Activated CD4-positive, CD25-positive, alpha-beta regulatory T cell (primary cell): ENCODE results near the gene ATG2B.

Source experiments
- DNase-seq, 4 experiments: peaks; one replicate each; lab custom pipeline; 2025; lab: John Stamatoyannopoulos, UW

The ATG2B gene

DNA sequence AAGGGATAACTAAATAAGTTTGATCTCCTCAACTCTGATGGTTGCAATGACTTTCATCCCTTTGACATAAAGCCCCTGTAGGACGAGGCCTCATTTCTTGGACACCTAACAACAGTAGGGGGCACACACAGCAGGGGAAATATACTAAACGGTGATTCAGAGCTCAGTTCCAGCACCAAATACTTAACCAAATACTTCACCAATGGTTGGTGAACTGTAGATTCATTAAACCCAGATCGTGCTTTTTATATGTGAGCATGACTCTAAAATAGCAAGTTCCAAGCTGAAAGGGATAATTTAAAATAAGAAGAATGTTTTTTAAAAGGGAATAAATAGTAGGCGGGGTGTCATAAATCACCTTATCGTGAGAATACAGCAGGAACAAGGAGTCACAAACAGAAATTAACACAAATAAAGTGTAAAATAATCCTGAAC lies 53.2 kb downstream of the ATG2B start:
- no peak for DNase-seq

DNA sequence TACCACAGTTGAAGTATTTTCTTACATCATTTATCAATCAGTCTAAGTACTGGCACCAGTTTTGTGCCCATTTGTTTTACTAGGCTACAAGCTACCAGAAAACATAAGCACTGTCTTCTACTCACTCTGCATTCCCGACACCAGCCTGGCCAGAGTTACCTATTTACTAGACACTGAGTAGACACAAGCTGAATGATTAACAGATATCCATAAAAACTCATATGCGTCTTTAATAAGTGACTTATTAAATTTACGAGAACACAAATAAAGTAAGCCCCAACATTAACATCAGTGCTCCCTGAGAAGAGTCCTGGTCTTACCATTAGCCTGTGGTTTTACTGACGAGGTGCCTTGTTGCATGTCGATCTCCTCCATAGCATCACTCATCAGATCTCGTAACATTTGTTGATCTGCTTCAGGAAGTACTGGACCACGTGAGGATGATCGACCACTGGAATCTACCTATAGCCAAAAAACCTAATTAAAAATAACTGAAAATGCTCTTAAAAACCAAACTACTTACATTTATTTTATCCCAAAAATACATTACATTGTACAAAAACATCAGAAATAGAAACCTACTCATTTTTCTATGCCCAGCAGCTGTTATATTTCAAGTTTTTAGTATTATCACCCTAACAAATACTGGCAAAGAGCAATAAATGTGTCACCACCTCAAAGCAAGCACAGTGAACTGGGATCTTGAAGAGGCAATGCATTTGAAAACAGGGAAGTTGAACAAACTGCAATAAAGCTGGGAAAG lies 53.8 kb downstream of the ATG2B start:
- DNase-seq = no peak

DNA sequence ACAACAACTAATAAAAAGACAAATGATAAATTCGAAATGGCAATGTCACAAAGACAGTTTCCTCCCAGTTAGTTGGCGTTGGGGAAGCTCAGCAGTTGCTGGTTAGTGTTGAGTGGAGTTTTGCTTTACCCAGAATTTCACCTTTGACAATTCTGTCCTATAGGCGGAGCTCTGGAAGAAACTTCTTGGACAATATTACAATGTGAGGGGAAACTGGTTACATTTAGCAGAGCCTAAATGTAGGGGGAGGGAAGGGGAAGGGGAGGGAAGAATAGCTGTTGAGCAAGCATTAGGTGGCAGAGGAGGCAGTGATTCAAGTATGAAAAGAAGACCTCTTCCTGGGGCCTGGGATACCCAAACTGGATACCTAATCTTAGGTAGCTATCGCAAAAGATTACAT lies 55.7 kb downstream of the ATG2B start:
- no peak for DNase-seq

DNA sequence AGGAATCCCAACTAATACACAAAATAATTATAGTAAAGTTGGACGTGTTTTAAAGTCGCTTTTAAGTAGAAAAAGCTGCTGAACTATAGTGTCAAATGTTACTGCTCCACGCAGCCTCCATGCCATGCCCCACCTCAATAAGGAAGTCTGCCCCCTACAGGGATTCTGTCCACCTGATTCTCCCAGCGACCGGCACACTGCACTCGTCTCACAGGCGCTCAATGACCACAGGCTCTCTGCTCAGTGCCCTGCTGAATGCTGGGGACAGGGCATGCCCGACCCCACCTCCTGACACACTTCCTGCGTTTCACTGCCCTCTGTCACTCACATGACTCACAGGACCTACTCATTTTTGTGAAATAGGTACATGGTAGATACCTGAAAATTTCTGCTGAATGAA lies 58.2 kb downstream of the ATG2B start:
- no peak for DNase-seq

DNA sequence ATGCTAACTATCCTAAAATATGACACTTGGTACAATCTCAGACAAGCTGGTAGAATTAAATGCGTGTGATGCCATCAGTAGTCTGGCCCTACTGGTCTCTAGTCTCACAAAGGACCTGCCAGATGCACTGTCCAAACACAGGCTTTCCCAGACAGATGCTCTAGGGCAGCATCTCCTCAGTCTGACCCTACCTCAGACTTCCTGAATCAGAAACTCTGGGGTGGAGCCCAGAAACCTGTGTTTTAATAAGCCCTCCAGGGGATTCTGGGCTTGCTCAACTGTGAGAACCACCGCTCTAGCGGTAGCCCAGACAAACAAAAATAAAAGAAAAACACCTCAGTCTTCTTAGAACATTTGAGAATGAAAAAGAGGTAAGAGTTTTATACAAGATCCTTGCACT lies 59.2 kb downstream of the ATG2B start:
- DNase-seq = no peak

DNA sequence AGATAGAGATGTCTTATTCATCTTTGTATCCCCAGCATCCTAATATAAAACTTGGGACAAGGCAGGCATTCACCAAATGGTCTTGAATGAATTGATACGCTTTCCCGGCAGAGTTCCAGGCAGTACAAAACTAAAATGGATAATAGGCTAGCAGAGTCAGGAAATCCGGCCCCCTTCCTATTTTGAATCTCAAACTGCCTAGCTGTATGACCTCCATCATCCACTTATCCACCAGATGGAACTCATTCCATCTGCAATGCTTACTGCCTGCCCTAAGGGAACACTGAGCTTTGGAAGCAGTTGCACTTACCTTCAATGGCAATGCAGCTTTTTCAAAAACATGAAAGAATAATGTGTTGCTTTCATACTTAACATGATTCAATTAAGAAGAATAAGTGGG lies 63.7 kb downstream of the ATG2B start:
- DNase-seq = no peak

DNA sequence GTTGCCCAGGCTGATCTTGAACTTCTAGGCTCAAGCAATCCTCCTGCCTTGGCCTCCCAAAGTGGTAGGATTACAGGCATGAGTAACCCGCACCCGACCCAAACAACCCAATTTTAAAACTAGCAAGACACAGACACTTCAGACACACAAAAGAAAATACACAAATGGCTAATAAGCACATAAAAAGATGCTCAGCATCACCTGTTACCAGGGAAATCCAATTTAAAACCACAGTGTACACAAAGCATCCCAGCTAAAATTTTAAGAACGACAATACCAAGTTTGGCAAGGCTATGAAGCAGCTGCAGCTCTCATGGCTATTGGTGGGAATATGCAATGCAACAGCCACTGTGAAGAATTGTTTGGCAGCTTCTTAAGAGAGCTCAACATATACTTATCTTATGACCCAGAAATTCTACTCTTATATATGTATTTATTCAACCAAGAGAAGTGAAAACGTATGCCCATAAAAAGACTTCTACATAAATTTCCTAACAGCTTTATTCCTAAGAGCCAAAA lies 65.1 kb downstream of the ATG2B start:
- DNase-seq = no peak

DNA sequence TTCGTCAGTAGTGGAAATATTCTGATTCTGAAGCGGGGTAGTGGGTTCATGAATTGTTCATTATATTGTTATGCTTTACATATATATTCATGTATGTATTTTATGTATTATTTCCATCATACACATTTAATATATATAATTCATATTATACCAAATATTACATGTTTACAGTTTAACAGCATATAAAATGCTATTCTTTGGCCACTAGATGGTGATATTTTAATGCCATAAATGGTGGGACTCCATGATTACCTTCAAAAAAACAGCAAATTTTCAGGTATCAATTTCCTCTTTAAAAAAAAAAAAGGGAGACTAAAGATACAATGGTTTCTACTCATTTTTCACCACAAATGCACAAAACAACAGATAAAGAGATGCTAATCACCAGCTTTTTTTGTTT lies 66.1 kb downstream of the ATG2B start:
- DNase-seq = no peak

DNA sequence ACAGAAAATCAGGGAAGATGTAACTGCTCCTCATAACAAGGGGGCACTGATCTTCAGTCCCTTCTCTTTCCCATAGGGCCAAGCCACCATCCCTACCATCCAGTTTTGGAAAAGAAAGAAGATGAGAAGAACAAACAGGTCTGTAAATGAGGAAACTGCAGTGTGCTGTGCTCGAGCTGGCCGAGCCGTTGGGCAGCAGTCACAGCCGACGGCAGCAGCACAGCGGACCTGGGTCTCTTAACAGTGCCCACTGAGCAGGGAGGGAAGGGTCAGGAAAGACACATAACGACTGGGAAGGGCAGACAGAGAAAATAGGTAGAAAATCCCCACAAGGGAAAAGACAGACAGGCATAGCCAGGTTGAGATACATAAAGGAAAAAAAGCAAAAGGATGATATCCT lies 68.9 kb downstream of the ATG2B start:
- DNase-seq = no peak

DNA sequence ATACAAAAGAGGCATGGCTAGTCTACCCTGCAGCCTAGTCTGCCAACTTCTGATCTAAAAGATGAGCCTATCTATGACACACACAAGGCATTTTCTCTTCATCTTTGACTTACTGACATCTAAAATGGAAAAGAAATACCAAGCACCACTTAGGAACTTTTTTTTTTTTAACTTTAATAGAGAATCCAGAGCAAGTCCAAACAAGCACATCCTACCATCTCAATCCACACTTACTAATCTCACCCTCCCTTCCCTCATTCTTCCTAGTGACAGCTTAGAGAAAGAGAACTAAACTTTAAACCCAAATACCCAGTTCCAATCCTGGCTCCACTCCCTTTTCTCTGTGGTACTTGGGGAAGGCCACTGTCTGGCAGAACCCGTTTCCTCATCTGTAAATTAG lies 75.3 kb downstream of the ATG2B start:
- DNase-seq = no peak

DNA sequence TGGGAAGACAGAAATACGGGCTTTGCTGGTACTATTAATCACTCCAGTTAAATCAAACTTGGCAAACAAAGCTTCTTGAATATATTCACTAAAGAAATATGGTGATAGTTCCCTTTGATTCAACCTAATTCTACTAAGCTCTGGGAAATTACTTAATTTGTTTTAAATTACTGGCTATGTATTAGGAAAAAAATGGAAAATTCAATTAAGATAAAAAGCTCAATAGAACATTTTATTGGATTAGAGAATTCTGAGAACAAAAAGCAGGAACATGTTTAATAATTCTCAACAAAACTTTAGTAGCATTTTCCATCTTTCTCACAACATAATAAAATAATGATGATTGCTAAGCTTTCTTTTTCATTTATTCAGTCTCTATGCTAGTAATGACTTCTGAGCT lies 76.9 kb downstream of the ATG2B start:
- DNase-seq = no peak

DNA sequence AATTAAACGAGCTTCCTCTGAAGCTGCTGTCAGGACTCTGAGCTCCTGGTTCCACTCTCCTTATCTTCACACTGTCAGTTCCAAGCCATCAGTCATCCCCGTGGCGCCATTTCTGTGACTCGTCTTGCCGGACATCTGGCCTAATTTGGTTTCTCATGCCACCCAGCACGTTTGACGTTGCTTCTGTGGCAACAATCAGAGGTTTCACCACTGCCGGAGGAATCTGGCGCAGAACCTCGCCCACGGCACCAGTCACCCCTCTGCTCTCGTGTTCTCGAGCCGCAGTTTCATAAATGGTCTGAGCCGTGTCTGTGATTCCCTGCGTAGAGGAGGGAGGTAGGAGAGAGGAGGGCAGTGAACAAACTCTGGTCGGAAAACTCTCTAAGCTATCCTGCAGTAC lies 77.5 kb downstream of the ATG2B start:
- DNase-seq = no peak

DNA sequence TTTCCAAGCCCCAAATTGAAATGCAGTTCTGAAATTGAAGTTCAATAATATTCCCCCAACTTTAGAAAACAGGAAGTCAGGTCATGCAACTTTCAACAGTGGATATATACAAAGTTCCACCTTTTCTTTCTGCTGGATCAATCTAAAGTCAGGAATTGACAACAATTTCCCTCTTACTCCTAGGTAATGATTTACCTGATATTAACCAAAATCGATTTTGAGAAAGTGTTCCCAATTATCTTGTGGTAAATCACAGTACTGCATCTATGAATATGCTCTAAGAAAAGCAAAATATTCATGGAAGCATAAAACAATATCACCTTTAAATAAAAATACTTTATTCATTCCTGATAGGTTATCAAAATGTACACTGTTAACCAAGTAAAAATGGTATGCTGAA lies 78.7 kb downstream of the ATG2B start:
- no peak for DNase-seq

DNA sequence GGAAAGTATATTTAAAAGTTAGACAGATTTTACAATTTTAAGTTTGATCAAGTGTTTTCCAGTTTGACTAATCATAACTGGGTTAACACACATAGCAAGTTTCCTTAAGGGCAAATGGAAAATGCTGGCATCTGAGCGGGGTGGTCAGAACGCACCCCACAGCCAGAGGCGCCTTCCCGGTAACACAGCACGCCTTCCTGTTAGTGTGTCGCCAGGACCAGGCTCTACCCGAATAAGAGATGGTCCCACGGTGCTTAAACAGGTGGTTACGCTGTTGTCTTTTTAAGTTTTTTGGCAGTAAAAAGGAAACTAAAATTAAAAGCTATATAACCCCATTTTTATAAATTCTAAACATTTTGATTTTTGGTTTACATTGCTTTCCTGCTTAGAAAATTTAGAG lies 79.1 kb downstream of the ATG2B start:
- DNase-seq = no peak

DNA sequence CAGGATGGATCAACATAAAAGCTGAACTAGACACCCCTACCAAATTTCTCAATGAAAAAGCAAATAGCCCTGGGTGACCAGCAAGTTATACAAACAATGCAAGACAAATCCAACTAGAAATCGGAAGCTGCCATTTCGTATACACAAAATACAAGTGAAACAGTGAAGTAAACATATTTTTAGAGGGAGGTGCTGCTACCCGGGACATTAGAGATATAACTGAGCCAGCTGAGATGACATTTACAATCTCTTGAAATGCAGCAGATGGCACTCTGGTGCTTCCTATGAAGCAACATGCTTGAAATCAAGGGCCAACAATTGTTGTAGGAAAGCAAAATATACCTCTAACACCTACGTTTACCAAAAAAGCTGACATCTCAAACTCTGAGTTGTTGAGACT lies 81.7 kb downstream of the ATG2B start:
- no peak for DNase-seq

DNA sequence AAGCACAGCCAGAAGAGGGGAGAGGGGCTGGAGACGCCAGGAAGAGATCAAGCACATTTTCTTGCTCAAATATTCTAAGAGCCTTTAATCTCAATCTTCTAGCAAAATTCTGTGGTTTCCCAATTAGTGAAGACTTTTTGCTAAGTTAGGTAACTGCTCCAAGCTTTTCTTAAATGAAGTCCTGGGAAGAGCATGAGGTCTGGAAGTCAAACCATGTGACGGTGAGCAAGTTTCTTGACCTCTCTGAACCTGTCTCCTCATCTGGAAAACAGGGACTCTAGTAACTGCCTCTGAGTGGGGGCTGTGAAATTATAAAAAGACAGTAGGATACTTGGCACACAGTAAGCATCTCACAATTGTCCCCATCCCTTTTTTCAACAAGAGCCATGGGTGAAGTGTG lies 83.0 kb downstream of the ATG2B start:
- no peak for DNase-seq

DNA sequence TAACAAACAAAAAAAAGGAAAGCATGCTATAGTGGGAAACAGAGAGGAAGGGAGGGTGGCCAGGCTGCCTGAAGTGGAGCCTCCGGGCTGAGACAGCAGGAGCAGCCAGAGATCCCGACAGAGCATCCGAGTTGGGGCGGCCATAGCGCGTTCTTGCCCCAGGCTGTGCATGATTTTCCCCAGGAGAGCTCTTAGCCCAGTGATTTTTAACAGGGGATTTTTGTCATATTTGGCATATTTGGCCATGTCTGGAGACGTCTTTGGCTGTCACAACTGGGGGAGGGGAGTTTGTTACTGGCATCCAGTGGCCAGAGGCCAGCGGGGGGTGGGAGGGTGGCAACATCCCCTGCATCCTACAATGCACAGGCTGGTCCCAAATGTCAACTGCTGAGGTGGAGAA lies 83.6 kb downstream of the ATG2B start:
- no peak for DNase-seq

DNA sequence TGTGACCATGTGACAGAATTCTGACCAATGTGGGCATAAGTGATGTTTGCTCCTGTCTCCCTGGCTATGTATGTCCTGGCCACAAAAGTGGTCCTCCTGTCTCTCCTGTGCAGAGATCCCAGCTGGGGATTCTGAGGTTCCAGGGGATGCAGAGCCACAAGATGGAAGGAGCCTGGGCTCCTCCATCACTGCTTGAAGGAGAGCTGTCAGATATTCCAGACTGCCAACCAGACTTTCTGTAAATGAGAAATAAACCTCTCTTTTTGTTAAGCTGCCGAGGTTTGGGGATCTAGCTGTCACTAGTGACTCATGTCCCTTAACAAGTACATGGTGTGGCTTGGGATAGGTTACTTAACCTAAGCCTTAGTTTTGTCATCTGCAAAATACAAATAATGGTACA lies 85.3 kb downstream of the ATG2B start:
- DNase-seq = no peak

DNA sequence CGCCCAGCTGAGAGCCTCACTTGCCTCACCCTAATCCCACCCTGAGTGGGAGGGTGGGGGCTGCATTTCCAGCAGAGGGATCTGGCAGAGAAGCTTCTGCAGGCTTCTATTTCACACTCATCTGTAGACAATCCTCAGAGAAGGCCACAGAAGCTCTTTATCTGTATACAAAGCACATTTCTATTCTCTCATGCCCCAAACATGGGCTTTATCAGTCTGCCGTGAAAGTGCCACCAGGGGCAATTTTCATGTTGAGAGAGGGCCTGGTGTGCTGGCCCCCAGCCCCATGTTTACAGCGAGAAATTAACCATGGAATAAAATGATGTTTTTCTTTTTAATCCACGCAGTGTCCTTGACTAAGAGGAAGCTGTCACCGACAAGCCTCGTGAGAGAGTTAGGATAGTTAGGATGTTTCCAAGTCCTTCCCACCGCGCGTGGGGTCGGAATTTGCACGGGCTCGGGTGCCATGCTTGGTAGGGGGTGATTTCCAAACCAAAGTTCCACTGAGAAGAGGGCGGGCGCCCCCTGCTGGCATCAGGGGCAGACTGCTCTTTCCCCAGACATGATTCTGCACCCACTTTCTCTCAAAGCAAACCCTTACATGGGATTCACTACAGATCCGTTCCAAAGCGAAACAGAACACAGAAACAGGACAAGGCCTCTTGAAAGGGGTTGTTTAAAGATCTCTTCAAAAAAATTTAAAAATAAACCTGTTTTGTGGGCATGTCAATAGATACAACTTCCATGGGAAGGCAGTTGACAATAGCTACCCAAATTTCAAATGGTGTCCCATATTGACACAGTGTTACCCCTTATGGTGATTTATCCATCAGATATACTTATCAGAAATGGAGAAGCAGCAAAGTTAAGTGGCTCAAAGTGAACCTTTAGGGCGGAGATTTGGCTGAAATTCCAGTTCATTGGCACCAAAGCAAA lies 87.7 kb downstream of the ATG2B start:
- peak; percentile 12 to 40 (median 26) for DNase-seq

DNA sequence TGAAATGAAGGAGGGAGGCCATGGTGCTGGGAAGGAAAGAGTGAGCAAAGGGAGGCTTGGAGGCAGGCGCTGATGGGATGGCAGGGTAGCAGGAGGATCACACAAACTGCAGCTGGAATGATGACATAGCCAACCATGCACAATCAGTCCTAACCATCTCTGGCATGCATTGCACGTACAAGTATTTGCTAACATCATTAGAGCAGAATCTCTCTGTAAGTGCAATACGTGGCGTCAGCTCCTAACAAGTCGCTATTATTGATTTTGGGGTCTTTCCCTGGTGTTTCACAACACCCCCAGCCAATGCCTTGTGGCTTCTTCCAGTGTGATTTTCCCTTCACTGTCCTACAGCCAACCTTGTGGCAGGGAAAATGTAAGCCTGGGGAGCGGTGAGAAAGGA lies 88.6 kb downstream of the ATG2B start:
- no peak for DNase-seq

DNA sequence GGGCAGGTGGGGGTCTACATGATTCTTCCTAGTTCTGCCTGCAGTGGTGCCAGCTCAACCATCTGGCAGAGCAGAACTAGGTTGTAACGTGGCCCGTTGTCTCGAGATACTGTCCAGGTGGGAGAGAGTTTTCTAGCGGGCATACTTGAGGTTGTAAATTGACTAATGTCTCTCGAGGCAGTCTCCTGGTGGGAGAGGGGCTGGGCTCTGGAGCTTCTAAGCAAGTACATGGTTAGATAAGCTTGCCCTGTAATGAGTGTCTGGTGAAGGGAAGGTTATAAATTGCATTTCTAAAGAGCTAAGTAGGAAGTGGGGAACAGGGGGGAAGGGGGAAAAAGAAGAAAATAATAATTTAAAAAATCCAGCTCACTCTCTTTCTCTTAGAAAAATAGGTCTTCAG lies 89.0 kb downstream of the ATG2B start:
- DNase-seq = no peak

DNA sequence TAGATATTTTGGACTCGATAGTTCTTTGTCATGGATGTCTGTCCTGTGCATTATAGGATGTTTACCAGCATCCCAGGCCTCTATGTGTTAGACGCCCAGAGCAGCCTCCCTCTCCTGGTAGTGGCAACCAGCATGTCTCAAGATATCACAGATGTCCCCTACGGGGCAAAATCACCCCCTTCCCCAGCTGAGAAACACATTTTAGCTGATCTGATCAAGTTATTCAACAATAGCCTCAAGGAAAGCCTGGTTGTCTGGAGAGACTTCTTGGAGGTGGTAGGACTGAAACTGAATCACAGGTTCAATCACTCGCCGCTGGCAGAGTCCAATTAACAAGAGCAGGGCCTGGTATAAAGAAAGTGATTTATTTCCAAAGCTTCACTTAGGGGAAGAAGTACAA lies 89.5 kb downstream of the ATG2B start:
- no peak for DNase-seq

DNA sequence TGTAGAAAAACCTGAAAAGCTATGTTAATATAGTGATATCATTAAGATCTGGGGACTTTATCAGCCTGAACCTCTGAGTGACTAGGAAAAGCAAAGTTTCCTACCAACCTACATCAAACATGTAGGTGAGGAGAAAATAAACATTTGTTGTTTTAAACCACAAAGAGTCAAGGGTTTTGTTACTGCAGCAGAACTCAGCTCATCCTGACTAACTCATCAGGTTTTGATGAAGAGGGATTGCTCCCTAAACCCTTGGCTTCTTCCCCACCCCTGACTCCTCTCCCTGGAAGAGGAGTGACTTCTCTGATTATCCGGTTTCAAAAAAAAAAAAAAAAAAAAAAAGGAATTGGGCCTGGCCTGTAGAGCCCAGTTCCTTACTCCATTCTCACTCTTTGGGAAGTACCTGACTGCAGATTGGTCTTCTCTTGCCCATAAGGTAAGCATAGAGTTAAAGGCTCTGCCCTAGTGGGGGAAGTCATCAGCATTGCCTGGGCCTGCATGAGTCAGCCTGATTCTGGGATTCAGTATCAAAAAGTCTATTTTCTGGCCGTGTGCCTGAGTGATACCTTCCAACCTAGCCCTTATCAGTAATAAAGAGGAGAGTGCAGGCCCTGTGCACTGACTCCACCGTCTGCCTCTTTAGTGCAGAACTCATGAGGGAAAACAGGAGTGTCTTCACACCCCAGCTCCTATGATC lies 90.2 kb downstream of the ATG2B start:
- DNase-seq = no peak
